Transverse colon (tissue), 4 donors: ENCODE measurements around the gene NUDCD2. TPM values are rescaled to one million over a fixed set of nuclear protein-coding genes. Genes with fewer than 3 reads are reported as not detected.

Experiments
- DNase-seq: peaks from one replicate; pipeline ENCODE4 v3.0.0-alpha.2; 2019
- H3K27ac ChIP-seq, 4 donors: fragments of 200-600 bp; sonication (generic); 2 replicates each; pipeline ENCODE4 v1.5.1; 2016 to 2018; ENCODE audit warnings: inconsistent platforms in 4 of 4
- H3K27me3 ChIP-seq: fragments of 200-600 bp; sonication (generic); 2 replicates; pipeline ENCODE4 v1.5.1; 2017; ENCODE audit warnings: inconsistent platforms
- H3K36me3 ChIP-seq, 4 donors: fragments of 200-600 bp; sonication (generic); 2 replicates each; pipeline ENCODE4 v1.5.1; 2017 to 2019; ENCODE audit warnings: inconsistent platforms in 4 of 4
- H3K4me1 ChIP-seq, 4 donors: fragments of 200-600 bp; sonication (generic); 2 replicates each; pipeline ENCODE4 v1.5.1; 2017 to 2020; ENCODE audit warnings: inconsistent platforms in 4 of 4
- H3K4me3 ChIP-seq, 4 donors: fragments of 200-600 bp; sonication (generic); 1 replicate in 1 of 4; 2 replicates in 3 of 4; pipeline versions ENCODE4 v1.5.1 to v1.6.1; 2017 to 2019; ENCODE audit warnings: inconsistent platforms in 4 of 4
- H3K9me3 ChIP-seq, 2 donors: fragments of 200-600 bp; sonication (generic); 2 replicates each; pipeline ENCODE4 v1.5.1; 2017 to 2019; ENCODE audit warnings: inconsistent platforms in 2 of 2
- EP300 ChIP-seq: sonication (generic); formaldehyde crosslinking; IDR thresholded peaks from one replicate; pipeline ENCODE4 v1.6.1; 2017; ENCODE audit warnings: antibody characterized with exemption, low read depth
- POLR2A ChIP-seq: fragments of 450-650 bp; IDR thresholded peaks from one replicate; pipeline ENCODE4 v1.6.1; 2016; ENCODE audit warnings: antibody characterized with exemption, mild to moderate bottlenecking, moderate library complexity
- POLR2AphosphoS5 ChIP-seq, 3 donors: sonication (generic); formaldehyde crosslinking; IDR thresholded peaks; one replicate each; pipeline ENCODE4 v1.6.1; 2016; ENCODE audit warnings: antibody characterized with exemption in 3 of 3
- WGBS, 2 donors: methylation state at CpG; one replicate each; pipeline ENCODE4 v1.1.5; 2018; ENCODE audit warnings: low coverage in 1 of 2; 5-methylcytosine and 5-hydroxymethylcytosine counted together
- in situ Hi-C, 4 donors: fragments of 200-750 bp; cut with MboI; loops; one replicate each; pipeline versions ENCODE4 v1.15.0 to v1.15.1; 2017; ENCODE audit warnings: low sequenced_read_pairs in 3 of 4, low pct_ligation_motif_present in 1 of 4, low pct_unique_long_range_greater_than_20kb in 1 of 4
- intact Hi-C: fragments of 100-400 bp; cut with DNase I; formaldehyde crosslinking; loops from one replicate; pipeline ENCODE4 v1.15.1; 2023; ENCODE audit warnings: low total_unique reads
- total RNA-seq, 4 donors: library from RNA; depleted of rRNA; stranded (reverse); fragments of >200 nt; gene quantifications; one replicate each; pipeline ENCODE4 v1.1.0, GENCODE V29; 2016
- TF ChIP-seq, protein P1 (sequence below), 5 experiments: fragments of 200-600 bp in 3 of 5; fragments of 450-650 bp in 2 of 5; sonication (generic) in 3 of 5; IDR thresholded peaks; 1 replicate in 2 of 5; 2 replicates in 3 of 5; pipeline ENCODE4 v1.5.1; 2016 to 2017; ENCODE audit warnings: antibody characterized with exemption in 5 of 5, inconsistent platforms in 3 of 5, mild to moderate bottlenecking in 2 of 5, moderate library complexity in 1 of 5

NUDCD2 gene
- total RNA-seq, 4 donors from 2014 or later, result 1.5 to 6.2 (median 3.1) TPM

DNA sequence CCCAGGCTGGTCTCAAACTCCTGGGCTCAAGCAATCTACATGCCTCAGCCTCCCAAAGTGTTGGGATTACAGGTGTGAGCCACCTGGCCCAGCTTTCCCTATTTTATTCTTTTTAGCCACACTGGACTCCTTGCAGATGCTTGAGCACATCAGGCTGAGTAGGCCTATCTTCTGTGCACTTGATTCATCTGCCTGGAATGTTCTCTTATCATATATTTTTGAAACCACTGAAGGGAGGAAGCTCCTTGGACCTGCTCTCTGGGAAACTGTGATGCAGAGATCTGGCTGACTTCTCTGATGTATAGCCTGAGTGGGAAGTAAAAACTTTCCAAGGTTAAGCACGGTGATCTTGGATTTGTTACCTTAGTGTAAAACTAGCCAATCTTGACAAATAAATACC is 39.0 kb upstream of the NUDCD2 start:
- intact Hi-C loops, result no loop called here
- H3K27me3 ChIP-seq, result no peaks in the 10 kb centered on the region
- no peaks in the 10 kb centered on the region for H3K9me3 ChIP-seq
- TF ChIP-seq POLR2A, result no peak
- TF ChIP-seq, protein P1, sequence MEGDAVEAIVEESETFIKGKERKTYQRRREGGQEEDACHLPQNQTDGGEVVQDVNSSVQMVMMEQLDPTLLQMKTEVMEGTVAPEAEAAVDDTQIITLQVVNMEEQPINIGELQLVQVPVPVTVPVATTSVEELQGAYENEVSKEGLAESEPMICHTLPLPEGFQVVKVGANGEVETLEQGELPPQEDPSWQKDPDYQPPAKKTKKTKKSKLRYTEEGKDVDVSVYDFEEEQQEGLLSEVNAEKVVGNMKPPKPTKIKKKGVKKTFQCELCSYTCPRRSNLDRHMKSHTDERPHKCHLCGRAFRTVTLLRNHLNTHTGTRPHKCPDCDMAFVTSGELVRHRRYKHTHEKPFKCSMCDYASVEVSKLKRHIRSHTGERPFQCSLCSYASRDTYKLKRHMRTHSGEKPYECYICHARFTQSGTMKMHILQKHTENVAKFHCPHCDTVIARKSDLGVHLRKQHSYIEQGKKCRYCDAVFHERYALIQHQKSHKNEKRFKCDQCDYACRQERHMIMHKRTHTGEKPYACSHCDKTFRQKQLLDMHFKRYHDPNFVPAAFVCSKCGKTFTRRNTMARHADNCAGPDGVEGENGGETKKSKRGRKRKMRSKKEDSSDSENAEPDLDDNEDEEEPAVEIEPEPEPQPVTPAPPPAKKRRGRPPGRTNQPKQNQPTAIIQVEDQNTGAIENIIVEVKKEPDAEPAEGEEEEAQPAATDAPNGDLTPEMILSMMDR (IDR thresholded peaks at IDR 0.05), result no peak
- no peak for TF ChIP-seq POLR2AphosphoS5 (IDR thresholded peaks at IDR 0.05)
- no peak for TF ChIP-seq EP300
- DNase-seq, result no peak
- in situ Hi-C loops, result no loop called here
- no peak overlapping the region for H3K4me3 ChIP-seq
- H3K27ac ChIP-seq, result no peak overlapping the region
- 90 to 100% methylated on average over 1 of the region's 1 CpG for WGBS, 2 donors
- H3K4me1 ChIP-seq, result peaks cover 0 to 9% (median 6%) of the 10 kb centered on the region in 4 donors
- H3K36me3 ChIP-seq, result no peaks in the 10 kb centered on the region

DNA sequence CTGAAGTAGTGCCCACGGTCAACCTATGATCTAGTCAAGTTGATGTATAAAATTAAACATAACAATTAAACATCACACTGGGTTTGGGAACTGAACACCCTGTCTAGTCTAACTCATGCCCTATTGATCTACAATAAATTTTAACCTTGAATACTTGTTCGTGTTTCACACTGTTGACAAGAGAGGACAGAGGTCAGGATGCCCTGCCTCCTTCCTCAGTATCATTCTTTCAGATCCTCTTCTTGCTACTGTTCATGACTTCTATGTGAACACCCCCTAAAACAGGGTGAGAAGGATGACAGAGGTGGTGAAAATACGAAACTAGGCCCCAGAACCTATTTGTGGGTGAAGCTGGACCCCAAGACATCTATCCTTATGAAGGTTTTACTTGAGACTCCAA is 37.4 kb upstream of the NUDCD2 start:
- 79 to 84% methylated on average over 3 of the region's 3 CpGs for WGBS, 2 donors
- DNase-seq, result no peak
- TF ChIP-seq EP300 (no peak), POLR2A (no peak), POLR2AphosphoS5 (IDR thresholded peaks at IDR 0.05) (no peak)
- TF ChIP-seq, protein P1 (IDR thresholded peaks at IDR 0.05), result no peak
- intact Hi-C loops, result no loop called here
- Histone ChIP-seq H3K4me3 (no peak overlapping the region), H3K27me3 (no peaks in the 10 kb centered on the region), H3K36me3 (no peaks in the 10 kb centered on the region), H3K4me1 (peaks cover 0 to under 1% (median under 1%) of the 10 kb centered on the region in 4 donors), H3K9me3 (no peaks in the 10 kb centered on the region), H3K27ac (no peak overlapping the region)
- in situ Hi-C loops, result no loop called here

DNA sequence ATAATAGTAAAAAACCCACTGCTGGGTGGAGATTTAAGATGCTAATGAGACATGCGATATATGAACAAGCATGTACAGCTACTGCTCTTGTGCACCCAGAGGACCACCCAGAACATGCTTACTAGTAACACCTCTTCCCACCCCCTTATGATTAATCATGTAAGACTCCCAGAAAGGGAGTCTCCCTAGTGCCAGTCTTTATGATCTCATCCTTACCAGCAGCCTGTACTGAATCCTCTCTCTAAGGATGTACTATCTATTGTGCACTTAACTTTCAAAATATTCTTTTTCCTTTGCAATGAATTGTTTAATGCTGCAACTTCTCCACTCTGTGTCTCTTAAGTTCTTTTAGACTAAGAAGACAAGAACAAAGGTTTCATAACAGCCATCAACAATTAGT is 36.4 kb upstream of the NUDCD2 start:
- DNase-seq, result no peak
- no peaks in the 10 kb centered on the region for H3K4me1 ChIP-seq
- H3K36me3 ChIP-seq, result no peaks in the 10 kb centered on the region
- intact Hi-C loops, result no loop called here
- in situ Hi-C loops, result no loop called here
- H3K4me3 ChIP-seq, result no peak overlapping the region
- 92 to 96% methylated on average over 1 of the region's 1 CpG for WGBS, 2 donors
- H3K27ac ChIP-seq, result no peak overlapping the region
- TF ChIP-seq POLR2AphosphoS5 (IDR thresholded peaks at IDR 0.05), result no peak
- TF ChIP-seq POLR2A, result no peak
- TF ChIP-seq EP300, result no peak
- TF ChIP-seq, protein P1 (IDR thresholded peaks at IDR 0.05), result no peak
- H3K9me3 ChIP-seq, result no peaks in the 10 kb centered on the region
- H3K27me3 ChIP-seq, result no peaks in the 10 kb centered on the region

DNA sequence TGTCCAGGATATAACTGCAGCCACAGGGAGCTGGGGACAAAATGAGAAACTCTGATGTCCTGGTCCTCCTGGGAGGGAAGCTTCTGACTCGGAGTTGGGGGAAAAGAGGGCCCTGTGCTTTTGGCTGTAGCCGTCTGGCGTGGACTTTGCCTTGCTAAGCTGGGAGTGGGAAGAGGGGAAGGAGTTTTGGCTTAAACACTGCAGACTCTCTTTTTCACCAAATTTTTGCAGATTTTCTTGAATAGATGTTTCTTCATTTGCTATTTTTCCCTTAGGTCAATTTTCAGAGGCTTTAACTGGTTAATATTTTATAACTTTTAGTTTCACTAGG is 29.8 kb upstream of the NUDCD2 start:
- H3K36me3 ChIP-seq, result no peaks in the 10 kb centered on the region
- 99% methylated on average over 3 of the region's 3 CpGs; no CpG with 5 or more reads in 1 of the 2 donors for WGBS, 2 donors
- in situ Hi-C loops, result no loop called here
- H3K4me3 ChIP-seq, result no peak overlapping the region
- H3K9me3 ChIP-seq, result no peaks in the 10 kb centered on the region
- DNase-seq, result no peak
- TF ChIP-seq POLR2AphosphoS5 (IDR thresholded peaks at IDR 0.05) (no peak), EP300 (no peak), POLR2A (no peak)
- TF ChIP-seq, protein P1 (IDR thresholded peaks at IDR 0.05), result no peak
- H3K27me3 ChIP-seq, result no peaks in the 10 kb centered on the region
- no peaks in the 10 kb centered on the region for H3K4me1 ChIP-seq
- H3K27ac ChIP-seq, result no peak overlapping the region
- intact Hi-C loops, result no loop called here
